GM20000 (cell line): ENCODE measurements around the gene ERO1B.
"Not testable (repeated sequence)": the region's sequence is repeated elsewhere in the genome, so short reads cannot be mapped to it uniquely, and the experiment has no call there.

Experiments used
- DNase-seq: peaks from one replicate; pipeline ENCODE4 v3.0.0; 2012; ENCODE audit warnings: low spot score
- TF ChIP-seq, protein P1 (sequence below): IDR thresholded peaks from 2 replicates; pipeline ENCODE4 v1.5.1; 2012; ENCODE audit warnings: mild to moderate bottlenecking, control low read depth; ENCODE audit errors: extremely low read depth, missing control alignments

Gene ERO1B

DNA sequence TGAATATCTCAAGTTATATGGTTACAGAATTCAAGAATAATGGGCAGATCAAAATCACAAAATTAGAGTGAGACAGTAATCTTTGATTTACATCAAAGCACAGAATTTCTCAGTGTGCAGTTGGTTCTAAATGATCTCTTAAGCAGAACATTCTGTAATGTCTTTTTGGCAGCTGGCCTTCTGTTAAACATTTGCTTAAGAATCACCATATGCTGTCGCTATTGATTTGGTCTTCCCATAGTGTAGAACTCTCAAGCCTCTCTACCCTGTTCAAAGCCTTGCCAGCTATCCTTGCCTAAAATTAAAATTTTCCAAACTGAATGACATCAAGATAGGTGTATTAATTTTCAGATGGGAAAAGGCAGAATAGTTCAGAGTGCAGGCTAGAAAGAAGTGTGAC is 38.9 kb upstream of the ERO1B start:
- DNase-seq: no peak
- TF ChIP-seq, protein P1, sequence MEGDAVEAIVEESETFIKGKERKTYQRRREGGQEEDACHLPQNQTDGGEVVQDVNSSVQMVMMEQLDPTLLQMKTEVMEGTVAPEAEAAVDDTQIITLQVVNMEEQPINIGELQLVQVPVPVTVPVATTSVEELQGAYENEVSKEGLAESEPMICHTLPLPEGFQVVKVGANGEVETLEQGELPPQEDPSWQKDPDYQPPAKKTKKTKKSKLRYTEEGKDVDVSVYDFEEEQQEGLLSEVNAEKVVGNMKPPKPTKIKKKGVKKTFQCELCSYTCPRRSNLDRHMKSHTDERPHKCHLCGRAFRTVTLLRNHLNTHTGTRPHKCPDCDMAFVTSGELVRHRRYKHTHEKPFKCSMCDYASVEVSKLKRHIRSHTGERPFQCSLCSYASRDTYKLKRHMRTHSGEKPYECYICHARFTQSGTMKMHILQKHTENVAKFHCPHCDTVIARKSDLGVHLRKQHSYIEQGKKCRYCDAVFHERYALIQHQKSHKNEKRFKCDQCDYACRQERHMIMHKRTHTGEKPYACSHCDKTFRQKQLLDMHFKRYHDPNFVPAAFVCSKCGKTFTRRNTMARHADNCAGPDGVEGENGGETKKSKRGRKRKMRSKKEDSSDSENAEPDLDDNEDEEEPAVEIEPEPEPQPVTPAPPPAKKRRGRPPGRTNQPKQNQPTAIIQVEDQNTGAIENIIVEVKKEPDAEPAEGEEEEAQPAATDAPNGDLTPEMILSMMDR: no peak

DNA sequence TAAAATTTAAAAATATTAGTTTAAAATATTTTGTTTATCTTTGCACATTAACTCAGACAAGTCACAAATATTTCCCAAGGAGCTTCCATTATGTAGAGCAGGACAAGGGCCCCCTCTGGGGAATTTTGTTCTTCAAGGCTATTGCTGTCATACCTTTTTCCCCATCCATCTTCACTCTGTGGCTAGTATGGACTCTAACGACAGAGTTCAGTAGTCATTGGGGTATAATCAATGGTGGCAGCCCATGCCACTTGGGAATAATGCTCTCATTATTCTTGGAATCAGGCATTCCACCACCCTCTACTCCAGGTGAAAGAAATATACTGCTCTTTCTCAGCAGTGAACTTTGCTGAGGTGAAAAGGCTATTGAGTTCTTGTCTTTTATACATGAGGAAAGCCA is 38.5 kb upstream of the ERO1B start:
- DNase-seq: no peak
- TF ChIP-seq, protein P1: no peak

DNA sequence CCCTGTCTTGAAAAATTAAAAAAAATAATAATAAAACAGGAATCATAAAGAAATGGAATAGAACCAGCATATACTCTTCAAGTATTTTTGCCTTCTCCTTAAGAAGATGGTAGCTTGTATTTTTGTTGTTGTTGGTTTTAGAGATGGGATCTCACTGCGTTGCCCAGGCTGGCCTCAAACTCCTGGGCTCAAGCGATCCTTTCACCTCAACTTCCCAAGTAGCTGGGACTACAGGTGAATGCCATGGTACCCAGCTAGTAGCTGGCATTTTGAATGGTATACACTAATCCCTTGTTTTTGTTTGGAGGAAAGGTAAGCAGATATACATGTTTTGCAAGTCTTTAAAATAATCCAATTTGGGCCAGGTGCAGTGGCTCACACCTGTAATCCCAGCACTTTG is 34.7 kb upstream of the ERO1B start:
- no peak for DNase-seq
- TF ChIP-seq, protein P1: no peak

DNA sequence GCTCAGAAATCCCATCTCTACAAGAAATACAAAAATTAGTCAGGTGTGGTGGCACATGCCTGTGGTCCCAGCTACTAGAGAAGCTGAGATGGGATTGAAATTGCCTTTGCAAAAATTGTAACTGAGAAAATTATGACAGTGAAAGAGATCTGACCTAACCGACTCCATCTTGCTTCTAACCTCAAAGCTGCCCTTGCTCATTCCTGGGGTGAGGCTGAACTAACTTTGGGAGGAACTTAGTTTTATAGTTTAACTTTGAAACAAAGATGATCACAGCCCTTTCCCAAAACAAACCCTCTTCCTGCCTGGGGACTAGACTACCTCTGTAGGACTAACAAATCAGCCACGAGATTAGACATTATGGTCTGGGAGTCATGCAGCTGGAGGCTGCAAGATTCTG is 33.8 kb upstream of the ERO1B start:
- no peak for DNase-seq
- TF ChIP-seq, protein P1: no peak

DNA sequence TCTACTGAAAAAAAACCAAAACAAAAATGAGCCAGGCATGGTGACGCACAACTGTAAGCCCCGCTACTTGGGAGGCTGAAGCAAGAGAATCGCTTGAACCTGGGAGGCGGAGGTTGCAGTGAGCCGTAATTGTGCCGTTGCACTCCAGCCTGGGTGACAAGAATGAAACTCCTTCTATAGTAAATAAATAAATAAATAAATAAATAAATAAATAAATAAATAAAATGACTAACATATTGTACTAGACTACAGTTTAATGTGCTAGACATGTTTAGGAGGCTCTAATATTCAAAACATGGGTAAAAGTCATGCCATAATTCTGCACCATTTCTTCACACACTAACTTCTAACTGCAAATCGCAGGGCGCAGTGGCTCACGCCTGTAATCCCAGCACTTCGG is 33.3 kb upstream of the ERO1B start:
- no peak for DNase-seq
- TF ChIP-seq, protein P1: no peak

DNA sequence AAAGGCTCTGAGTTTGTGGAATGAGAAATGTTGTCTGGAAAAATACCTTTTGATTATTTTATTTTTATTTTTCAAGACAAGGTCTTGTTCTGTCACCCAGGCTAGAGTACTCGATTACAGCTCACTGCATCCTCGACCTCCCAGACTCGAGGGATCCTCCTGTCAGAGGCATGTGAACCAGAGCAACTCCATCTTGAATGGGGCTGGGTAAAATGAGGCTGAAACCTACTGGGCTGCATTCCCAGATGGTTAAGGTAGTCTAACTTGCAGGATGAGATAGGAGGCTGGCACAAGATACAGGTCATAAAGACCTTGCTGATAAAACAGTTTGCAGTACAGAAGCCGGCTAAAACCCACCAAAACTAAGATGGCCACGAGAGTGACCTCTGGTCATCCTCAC is 32.3 kb upstream of the ERO1B start:
- not testable (repeated sequence) for DNase-seq

DNA sequence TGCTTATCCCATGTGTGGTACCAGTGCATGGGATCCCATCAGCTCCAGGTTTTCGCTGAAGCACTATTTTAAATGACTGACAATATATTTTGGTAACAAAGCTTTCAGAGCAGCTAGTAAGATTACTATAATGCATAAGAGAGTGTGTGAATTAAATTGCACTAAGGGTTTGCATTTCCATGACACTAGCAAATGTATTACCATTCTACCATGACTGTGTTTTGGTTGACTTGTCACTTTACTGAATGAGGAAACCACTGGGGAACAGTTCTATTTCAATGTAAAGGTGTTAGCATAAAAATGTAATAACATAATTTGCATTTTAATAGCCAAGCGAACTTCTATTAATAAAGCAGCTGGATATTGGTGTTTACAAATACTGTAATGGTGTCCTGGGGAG is 31.7 kb upstream of the ERO1B start:
- TF ChIP-seq, protein P1: no peak
- DNase-seq: no peak

DNA sequence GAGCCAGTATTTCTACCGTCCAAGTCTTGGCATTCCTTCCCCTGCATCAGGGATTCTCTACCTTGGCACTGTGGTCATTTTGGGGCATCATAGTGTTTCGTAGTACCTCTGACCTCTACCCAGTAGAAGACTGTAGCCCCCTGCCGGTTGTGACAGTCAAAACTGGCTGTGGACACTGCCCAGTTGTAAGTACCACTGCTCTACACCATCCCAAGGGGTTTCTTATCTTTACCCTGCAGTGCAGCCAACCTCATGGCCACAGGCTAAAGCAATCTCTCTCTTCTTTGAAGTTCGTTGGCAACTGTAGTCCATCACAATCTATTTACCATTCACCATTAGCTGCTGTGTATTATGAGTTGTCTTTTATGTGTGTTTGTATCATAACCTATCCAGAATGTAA is 29.3 kb upstream of the ERO1B start:
- no peak for DNase-seq
- TF ChIP-seq, protein P1: no peak
